Measurements from ENCODE around the gene EDARADD.
"Not testable (repeated sequence)": the region's sequence is repeated elsewhere in the genome, so short reads cannot be mapped to it uniquely, and the experiment has no call there.

Gene EDARADD

GRCh38 chr1:236393681-236394481 is at the start of gene EDARADD:
Gene EDARADD, plus strand, starts transcription at chr1:236394286. Its CDS starts 159 bp downstream, at chr1:236394445.
- DNase-seq (ENCODE audit: low read depth, low spot score): peak; percentile 21

GRCh38 chr1:236345728-236346127 is 48.4 kb upstream of the EDARADD start:
- DNase-seq (ENCODE audit: low read depth, low spot score): peak; percentile 20

- DNase-seq (ENCODE audit: low read depth, low spot score): no peak
Measured at GRCh38 chr1:236348071-236348470, 46.0 kb upstream of the EDARADD start.

GRCh38 chr1:236350308-236350707 is 43.8 kb upstream of the EDARADD start:
- no peak for DNase-seq (ENCODE audit: low read depth, low spot score)

- peak; percentile 34 for DNase-seq (ENCODE audit: low read depth, low spot score)
Measured at GRCh38 chr1:236351875-236352573, 42.1 kb upstream of the EDARADD start.

GRCh38 chr1:236352747-236353146 is 41.3 kb upstream of the EDARADD start:
- DNase-seq (ENCODE audit: low read depth, low spot score): not testable (repeated sequence)

- no peak for DNase-seq (ENCODE audit: low read depth, low spot score)
Measured at GRCh38 chr1:236353813-236354212, 40.3 kb upstream of the EDARADD start.

GRCh38 chr1:236354330-236355147 is 39.5 kb upstream of the EDARADD start:
- peak; percentile 78 for DNase-seq (ENCODE audit: low read depth, low spot score)

GRCh38 chr1:236356141-236356540 is 37.9 kb upstream of the EDARADD start:
- no peak for DNase-seq (ENCODE audit: low read depth, low spot score)

- no peak for DNase-seq (ENCODE audit: low read depth, low spot score)
Measured at GRCh38 chr1:236361909-236362590, 32.0 kb upstream of the EDARADD start.

- no peak for DNase-seq (ENCODE audit: low read depth, low spot score)
Measured at GRCh38 chr1:236363237-236363636, 30.8 kb upstream of the EDARADD start.

- DNase-seq (ENCODE audit: low read depth, low spot score): no peak
Measured at GRCh38 chr1:236365999-236366570, 28.0 kb upstream of the EDARADD start.

- not testable (repeated sequence) for DNase-seq (ENCODE audit: low read depth, low spot score)
Measured at GRCh38 chr1:236366681-236367080, 27.4 kb upstream of the EDARADD start.

GRCh38 chr1:236370420-236370819 is 23.7 kb upstream of the EDARADD start:
- no peak for DNase-seq (ENCODE audit: low read depth, low spot score)

GRCh38 chr1:236371083-236371482 is 23.0 kb upstream of the EDARADD start:
- DNase-seq (ENCODE audit: low read depth, low spot score): no peak

- DNase-seq (ENCODE audit: low read depth, low spot score): no peak
Measured at GRCh38 chr1:236377832-236378535, 16.1 kb upstream of the EDARADD start.

GRCh38 chr1:236381565-236382158 is 12.4 kb upstream of the EDARADD start:
- no peak for DNase-seq (ENCODE audit: low read depth, low spot score)

- DNase-seq (ENCODE audit: low read depth, low spot score): no peak
Measured at GRCh38 chr1:236388332-236388731, 5.8 kb upstream of the EDARADD start.

- DNase-seq (ENCODE audit: low read depth, low spot score): no peak
Measured at GRCh38 chr1:236389253-236389652, 4.8 kb upstream of the EDARADD start.

GRCh38 chr1:236391008-236391407 is 3.1 kb upstream of the EDARADD start:
- no peak for DNase-seq (ENCODE audit: low read depth, low spot score)
